Neural cell (in vitro differentiated cells): ENCODE data around the gene AGAP3. TPM values are rescaled to one million over a fixed set of nuclear protein-coding genes. Genes with fewer than 3 reads are reported as not detected.

Experiments
- H2AFZ ChIP-seq: fragments of 200-600, 300-800 bp; sonication (generic), shearing (Covaris generic); 2 replicates; pipeline ENCODE4 v1.6.0; 2014; ENCODE audit warnings: low read depth, mild to moderate bottlenecking, antibody characterized with exemption, low read length, moderate library complexity
- H3F3A ChIP-seq: fragments of 200-600 bp; shearing (Covaris generic); 2 replicates; pipeline ENCODE4 v1.6.1; 2016; ENCODE audit warnings: mild to moderate bottlenecking, moderate library complexity, mixed read lengths, antibody characterized with exemption, low read length; ENCODE audit not compliant: insufficient read depth, poor library complexity, severe bottlenecking
- H3K27ac ChIP-seq: fragments of 200-600, 300-800 bp; sonication (generic), shearing (Covaris generic); 2 replicates; pipeline ENCODE4 v1.5.1; 2014; ENCODE audit warnings: mild to moderate bottlenecking, low read length, moderate library complexity
- H3K27me3 ChIP-seq: fragments of 300-800, 200-600 bp; sonication (generic), shearing (Covaris generic); 2 replicates; pipeline ENCODE4 v1.6.0; 2014; ENCODE audit warnings: mild to moderate bottlenecking, low read depth, low read length, moderate library complexity; ENCODE audit not compliant: insufficient read depth
- H3K36me3 ChIP-seq: fragments of 300-800, 200-600 bp; sonication (generic), shearing (Covaris generic); 2 replicates; pipeline ENCODE4 v1.5.1; 2014; ENCODE audit warnings: mild to moderate bottlenecking, antibody characterized with exemption, low read length, moderate library complexity; ENCODE audit not compliant: insufficient read depth
- H3K4me2 ChIP-seq: fragments of 300-800, 200-600 bp; sonication (generic), shearing (Covaris generic); 2 replicates; pipeline ENCODE4 v1.6.0; 2014; ENCODE audit warnings: mild to moderate bottlenecking, low read length
- H3K4me3 ChIP-seq: fragments of 300-800, 200-600 bp; sonication (generic), shearing (Covaris generic); 2 replicates; pipeline ENCODE4 v1.5.1; 2014; ENCODE audit warnings: mild to moderate bottlenecking, low read length, moderate library complexity
- H3K79me2 ChIP-seq: fragments of 200-600 bp; shearing (Covaris generic); replicated peaks from 2 replicates; pipeline ENCODE4 v1.6.0; 2014; ENCODE audit warnings: mild to moderate bottlenecking, low read length, moderate library complexity; ENCODE audit not compliant: insufficient read depth
- H3K9ac ChIP-seq: fragments of 300-800, 200-600 bp; sonication (generic), shearing (Covaris generic); 2 replicates; pipeline ENCODE4 v1.6.1; 2016; ENCODE audit warnings: mild to moderate bottlenecking, low read length, mixed read lengths
- H3K9me2 ChIP-seq: fragments of 200-600 bp; shearing (Covaris generic); 2 replicates; pipeline ENCODE4 v1.6.1; 2016; ENCODE audit warnings: mild to moderate bottlenecking, low read length, mixed read lengths; ENCODE audit not compliant: insufficient read depth
- H3K9me3 ChIP-seq: fragments of 200-600, 300-800 bp; sonication (generic), shearing (Covaris generic); 2 replicates; pipeline ENCODE4 v1.6.1; 2016; ENCODE audit warnings: mild to moderate bottlenecking, mixed run types, low read length, moderate library complexity, mixed read lengths
- H4K20me1 ChIP-seq: fragments of 200-600 bp; shearing (Covaris generic); 2 replicates; pipeline ENCODE4 v1.6.1; 2016; ENCODE audit warnings: mild to moderate bottlenecking, mixed run types; ENCODE audit not compliant: insufficient read depth
- CTCF ChIP-seq: fragments of 450-650 bp; IDR thresholded peaks from 2 replicates; pipeline ENCODE4 v1.5.1; 2014; ENCODE audit warnings: antibody characterized with exemption, mild to moderate bottlenecking, moderate library complexity; ENCODE audit not compliant: poor library complexity, severe bottlenecking
- EP300 ChIP-seq: fragments of 450-650 bp; conservative IDR thresholded peaks from 2 replicates; pipeline ENCODE4 v1.6.1; 2014; ENCODE audit warnings: antibody characterized with exemption, mild to moderate bottlenecking, moderate library complexity; ENCODE audit not compliant: poor library complexity, severe bottlenecking
- EZH2 ChIP-seq: fragments of 200-600, 300-800 bp; shearing (Covaris generic), sonication (generic); IDR thresholded peaks from 2 replicates; pipeline ENCODE4 v1.6.1; 2014; ENCODE audit warnings: antibody characterized with exemption, low read length, borderline replicate concordance, mild to moderate bottlenecking; ENCODE audit not compliant: insufficient read depth, poor library complexity, severe bottlenecking
- MXI1 ChIP-seq: fragments of 450-650 bp; conservative IDR thresholded peaks from 2 replicates; pipeline ENCODE4 v1.6.1; 2014; ENCODE audit warnings: antibody characterized with exemption, mild to moderate bottlenecking; ENCODE audit not compliant: poor library complexity, severe bottlenecking
- POLR2AphosphoS5 ChIP-seq: IDR thresholded peaks from 2 replicates; pipeline ENCODE4 v1.6.1; 2012
- RAD21 ChIP-seq: fragments of 450-650 bp; conservative IDR thresholded peaks from 2 replicates; pipeline ENCODE4 v1.6.1; 2014; ENCODE audit warnings: antibody characterized with exemption, mild to moderate bottlenecking, moderate library complexity
- REST ChIP-seq: IDR thresholded peaks from 2 replicates; pipeline ENCODE4 v1.6.1; 2012; ENCODE audit warnings: borderline replicate concordance
- SMC3 ChIP-seq: fragments of 450-650 bp; conservative IDR thresholded peaks from 2 replicates; pipeline ENCODE4 v1.6.1; 2014; ENCODE audit warnings: antibody characterized with exemption, mild to moderate bottlenecking, moderate library complexity; ENCODE audit not compliant: poor library complexity
- TAF1 ChIP-seq: IDR thresholded peaks from 2 replicates; pipeline ENCODE4 v1.6.1; 2012; ENCODE audit warnings: low read depth
- polyA plus RNA-seq: library from polyadenylated mRNA; depleted of rRNA; stranded (reverse); fragments of >200 nt; gene quantifications from 2 replicates; pipeline ENCODE4 v1.2.3, GENCODE V29; 2014

Gene AGAP3
- polyA plus RNA-seq, 1 donor from 2014 or later: 117 TPM

- no peaks in the 10 kb centered on the region for H3K36me3 ChIP-seq
- H3F3A ChIP-seq: no peaks in the 10 kb centered on the region
- H3K9ac ChIP-seq: peak overlapping the region; percentile 5
- H3K4me3 ChIP-seq: peak overlapping the region; percentile 43
- H3K9me2 ChIP-seq: no peaks in the 10 kb centered on the region
- no peak overlapping the region for H2AFZ ChIP-seq
- TF ChIP-seq CTCF (no peak), RAD21 (no peak), MXI1 (no peak), REST (no peak), EP300 (no peak), SMC3 (no peak), POLR2AphosphoS5 (no peak), EZH2 (no peak), TAF1 (no peak)
- peaks cover 23% of the 10 kb centered on the region for H3K27me3 ChIP-seq
- peaks cover 21% of the 10 kb centered on the region for H3K79me2 ChIP-seq
- peaks cover 51% of the 10 kb centered on the region for H4K20me1 ChIP-seq
- no peak overlapping the region for H3K4me2 ChIP-seq
- H3K27ac ChIP-seq: no peak overlapping the region
- no peaks in the 10 kb centered on the region for H3K9me3 ChIP-seq
Observed at GRCh38 chr7:151115836-151116418, 29.7 kb downstream of the AGAP3 start.

GRCh38 chr7:151116603-151117440 is 30.5 kb downstream of the AGAP3 start:
- H3K4me2 ChIP-seq: no peak overlapping the region
- H3K9me2 ChIP-seq: no peaks in the 10 kb centered on the region
- H3K27ac ChIP-seq: no peak overlapping the region
- H3K79me2 ChIP-seq: peaks cover 13% of the 10 kb centered on the region
- no peaks in the 10 kb centered on the region for H3K9me3 ChIP-seq
- no peak for TF ChIP-seq TAF1
- no peak for TF ChIP-seq CTCF
- TF ChIP-seq SMC3: no peak
- no peak for TF ChIP-seq EP300
- TF ChIP-seq REST: no peak
- no peak for TF ChIP-seq EZH2
- TF ChIP-seq MXI1: no peak
- TF ChIP-seq POLR2AphosphoS5: no peak
- no peak for TF ChIP-seq RAD21
- H4K20me1 ChIP-seq: peaks cover 42% of the 10 kb centered on the region
- H3K4me3 ChIP-seq: no peak overlapping the region
- H3K36me3 ChIP-seq: no peaks in the 10 kb centered on the region
- H2AFZ ChIP-seq: no peak overlapping the region
- H3K27me3 ChIP-seq: peaks cover 23% of the 10 kb centered on the region
- no peak overlapping the region for H3K9ac ChIP-seq
- H3F3A ChIP-seq: no peaks in the 10 kb centered on the region
